Activated naive CD4-positive, alpha-beta T cell treated with anti-CD3 and anti-CD28 coated beads, Interleukin-2, amount 50 U/mL, for 16 hours (primary cell): ENCODE data around the gene PPIP5K2.
"Not testable (repeated sequence)": the region's sequence is repeated elsewhere in the genome, so short reads cannot be mapped to it uniquely, and the experiment has no call there.

Experiments
- DNase-seq: peaks from one replicate; pipeline ENCODE4 v3.0.0-alpha.2; 2020

The PPIP5K2 gene

DNA sequence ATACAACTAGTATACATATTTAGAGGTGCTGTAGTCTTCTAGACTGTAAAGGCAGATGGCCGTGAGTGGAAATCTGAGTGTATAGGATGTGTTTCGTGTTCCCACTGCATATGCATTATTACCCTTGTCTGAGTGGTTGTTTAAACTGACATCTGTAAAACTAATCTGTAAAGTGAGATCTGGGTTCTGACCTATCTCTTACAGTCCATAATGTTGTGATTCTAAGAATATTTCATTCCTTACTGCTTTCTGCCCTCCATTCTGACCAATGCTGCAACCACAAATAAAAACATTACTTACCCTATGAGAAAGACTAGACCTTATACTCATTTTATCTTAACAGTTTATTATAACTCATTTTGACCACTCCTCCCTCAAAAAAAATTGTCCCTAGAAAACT, 90.9 kb downstream of the PPIP5K2 start:
- no peak for DNase-seq

DNA sequence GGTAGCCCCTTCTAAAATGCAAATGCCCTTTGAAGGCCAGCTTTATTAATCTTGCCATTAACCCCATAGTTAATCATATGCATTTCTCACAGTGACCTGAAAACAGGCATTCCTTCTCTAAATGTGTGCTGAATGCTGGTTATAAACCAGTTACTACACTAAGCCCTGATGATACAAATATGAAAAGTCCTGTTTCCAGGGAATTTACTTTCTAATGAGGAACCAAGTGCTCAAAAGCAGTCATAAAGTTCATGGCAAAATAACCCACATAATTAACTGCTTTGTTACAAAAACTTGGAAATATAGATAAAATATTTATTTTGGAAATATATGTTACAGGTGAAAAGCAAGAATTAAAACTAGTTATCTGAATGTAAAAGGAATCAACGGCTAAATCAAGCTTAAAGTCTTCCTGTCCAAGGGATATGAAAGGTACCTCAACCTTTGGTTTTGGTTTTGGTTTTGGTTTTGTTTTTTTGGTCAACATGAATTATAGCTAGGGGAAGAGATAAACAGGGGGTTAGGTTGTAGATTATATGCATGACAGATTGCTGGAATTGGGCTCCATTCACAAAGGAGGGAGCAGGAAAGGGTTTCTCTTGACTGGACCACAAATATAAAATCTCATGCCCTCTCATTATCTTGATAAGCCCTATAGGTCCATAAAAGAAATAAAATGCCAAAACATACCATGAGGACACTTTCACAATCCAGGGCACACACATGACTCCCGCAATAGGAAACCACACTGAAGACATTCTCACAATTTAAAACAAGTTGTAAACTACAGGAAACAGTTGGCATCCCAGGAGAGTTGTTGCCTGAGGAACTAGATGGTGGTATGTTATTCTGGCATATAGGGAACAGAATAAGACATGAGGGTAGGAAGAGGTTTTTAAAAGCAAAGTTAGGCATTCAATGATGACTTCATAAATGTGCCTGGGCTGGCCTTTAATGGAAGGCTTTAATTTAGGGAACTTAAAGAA, 91.8 kb downstream of the PPIP5K2 start:
- DNase-seq = no peak

DNA sequence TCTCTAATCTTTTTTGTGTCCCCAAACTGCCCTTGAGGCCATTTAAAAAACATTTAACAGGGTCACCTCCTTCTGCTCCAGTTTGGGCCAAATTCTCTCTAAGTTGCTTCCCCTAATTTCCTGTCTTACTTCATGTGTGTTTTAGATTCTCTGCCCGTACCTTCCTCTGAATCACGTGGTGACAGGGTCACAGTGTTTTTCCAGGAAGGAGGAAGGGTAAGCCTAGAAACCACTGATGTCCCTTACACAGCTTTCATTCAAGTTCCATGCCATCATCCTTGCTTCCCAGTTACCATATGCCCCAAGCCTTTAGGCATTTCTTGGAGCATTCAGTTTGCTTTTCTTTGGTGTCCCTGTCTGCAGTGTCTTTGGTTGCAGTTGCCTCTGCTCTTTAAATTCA, 96.0 kb downstream of the PPIP5K2 start:
- DNase-seq = no peak

DNA sequence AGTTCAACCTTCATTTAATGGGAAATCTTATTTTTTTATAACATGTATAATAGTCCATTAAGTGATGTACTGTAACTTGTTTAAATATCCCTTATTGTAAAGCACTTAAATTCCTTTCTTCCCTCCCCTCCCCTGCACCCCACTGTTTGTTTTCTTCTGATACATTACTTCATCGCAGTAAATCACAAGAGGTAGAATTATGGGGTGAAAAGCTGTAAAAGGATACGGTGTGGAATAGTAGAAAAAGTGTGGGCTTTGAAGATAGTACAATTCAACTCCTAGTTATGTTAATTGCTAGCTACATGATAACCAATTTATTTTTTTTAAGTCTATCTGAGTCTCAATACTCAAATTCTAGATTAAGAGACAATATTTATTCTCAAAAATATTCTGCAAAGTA, 96.6 kb downstream of the PPIP5K2 start:
- DNase-seq = no peak

DNA sequence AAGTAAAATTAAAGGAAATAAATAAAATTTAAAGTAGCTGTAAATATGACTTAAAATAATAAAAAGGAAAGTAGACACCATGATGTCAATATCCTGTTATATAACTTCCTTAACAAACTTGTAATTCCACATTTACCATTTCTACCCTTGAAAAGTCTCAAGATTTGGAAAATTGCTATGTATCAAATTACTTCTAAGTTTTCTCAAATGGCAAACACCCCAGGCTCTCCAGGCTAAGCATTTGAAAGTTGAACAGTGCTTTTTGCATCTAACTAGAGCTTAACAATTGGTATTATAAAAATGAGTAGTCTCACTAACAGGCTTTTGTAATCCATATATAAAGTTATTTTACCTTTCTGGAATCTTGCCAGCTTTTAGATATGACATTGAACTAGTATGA, 97.0 kb downstream of the PPIP5K2 start:
- DNase-seq = no peak

DNA sequence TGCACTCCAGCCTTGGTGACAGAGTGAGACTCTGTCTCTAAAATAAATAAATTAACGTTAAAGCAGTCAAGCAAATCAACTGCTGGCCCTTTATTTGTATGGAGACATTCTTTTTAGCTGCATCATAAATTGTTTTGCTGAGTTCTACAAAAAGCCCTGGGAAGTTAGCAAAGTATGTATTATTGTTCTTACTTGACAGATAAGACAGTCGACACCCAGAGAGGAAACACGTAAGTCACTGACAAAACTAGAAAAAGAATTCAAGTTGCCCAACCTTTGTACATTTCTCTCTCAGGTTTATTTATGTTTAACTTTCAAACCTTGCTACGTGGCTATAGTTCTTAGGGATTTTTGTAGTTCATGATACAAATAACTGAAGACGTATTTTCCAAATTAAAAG, 98.1 kb downstream of the PPIP5K2 start:
- no peak for DNase-seq

DNA sequence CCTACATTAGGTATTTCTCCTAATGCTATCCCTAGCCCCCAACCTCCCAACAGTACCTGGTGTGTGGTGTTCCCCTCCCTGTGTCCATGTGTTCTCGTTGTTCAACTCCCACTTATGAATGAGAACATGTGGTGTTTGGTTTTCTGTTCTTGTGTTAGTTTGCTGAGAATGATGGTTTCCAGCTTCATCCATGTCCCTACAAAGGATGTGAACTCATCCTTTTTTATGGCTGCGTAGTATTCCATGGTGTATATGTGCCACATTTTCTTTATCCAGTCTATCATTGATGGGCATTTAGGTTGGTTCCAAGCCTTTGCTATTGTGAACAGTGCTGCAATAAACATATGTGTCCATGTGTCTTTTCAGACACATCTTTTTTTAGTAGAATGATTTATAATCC, 99.0 kb downstream of the PPIP5K2 start:
- DNase-seq = not testable (repeated sequence)

DNA sequence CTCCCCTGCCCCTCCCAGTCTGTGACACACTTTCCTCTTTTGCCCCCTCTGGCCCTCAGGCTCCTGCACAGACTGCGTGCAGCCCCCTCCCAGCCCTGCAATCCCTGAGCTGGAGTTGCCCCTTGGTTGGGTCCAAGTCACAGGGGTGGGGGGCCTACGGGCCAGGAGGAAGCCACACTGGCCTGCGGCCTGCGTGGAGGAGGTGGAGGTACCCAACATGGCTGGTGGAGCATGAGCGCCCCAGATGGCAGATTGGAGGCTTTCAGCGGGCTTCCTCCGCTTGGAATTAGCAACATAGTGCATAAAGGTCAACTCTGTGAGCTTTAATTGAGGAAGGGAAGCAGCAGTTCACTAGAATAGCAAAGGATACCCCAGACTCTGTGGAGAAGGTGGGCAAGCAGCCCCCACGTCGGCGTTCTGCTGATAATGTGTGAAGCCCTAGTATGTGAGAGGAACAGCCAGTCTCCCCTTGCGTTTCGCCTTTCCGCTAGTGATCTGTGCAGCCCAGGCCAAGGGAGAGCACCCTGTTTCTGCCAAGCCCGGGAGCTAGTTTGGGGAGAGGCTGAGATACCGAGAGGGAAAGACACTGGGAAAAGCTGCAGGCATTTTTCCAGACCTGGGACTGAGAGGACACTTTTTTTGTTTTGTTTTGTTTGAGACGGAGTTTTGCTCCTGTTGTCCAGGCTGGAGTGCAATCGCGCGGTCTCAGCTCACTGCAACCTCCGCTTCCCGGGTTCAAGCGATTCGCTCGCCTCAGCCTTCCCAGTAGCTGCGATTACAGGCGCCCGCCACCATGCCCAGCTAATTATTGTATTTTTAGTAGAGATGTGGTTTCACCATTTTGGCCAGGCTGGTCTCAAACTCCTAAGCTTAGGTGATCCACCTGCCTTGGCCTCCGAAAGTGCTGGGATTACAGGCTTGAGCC, 103.2 kb downstream of the PPIP5K2 start:
- no peak for DNase-seq

DNA sequence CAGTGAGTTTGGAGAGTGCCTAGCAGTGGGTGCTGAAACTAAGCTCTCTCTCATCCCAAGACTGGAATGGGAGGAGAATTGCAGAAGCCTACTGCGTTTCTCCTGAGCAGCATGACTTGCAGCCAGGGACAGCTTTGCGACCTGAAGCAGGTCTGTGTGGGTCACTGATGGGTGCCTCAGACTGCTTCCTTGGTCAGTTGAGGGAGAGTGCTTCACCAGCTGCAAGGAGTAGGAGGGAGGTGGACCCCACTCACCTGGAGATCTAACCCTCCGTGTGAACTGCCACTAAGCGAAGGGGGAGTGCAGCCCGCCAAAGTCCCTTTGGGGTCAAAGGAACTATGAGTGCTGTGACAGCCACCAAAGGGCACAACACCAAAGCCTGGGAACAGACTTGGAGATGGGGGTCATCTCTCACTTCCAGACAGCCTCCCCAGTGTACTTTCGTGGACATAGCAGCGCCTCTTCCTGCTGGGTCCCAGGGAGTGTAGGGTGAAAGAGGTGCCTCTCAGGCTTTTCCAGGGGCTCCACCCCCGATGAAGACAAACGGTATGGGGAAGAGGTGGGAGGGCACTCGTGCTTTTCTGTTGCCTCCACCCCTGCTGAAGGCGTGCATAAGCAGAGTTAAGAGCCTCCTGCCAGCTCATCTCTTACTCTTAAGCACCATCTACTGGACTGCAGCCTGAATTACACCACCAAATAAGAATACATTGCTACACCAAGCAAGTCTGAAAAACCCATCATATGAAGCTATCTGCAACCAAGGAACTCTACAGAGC, 104.2 kb downstream of the PPIP5K2 start:
- DNase-seq = peak; percentile 28

DNA sequence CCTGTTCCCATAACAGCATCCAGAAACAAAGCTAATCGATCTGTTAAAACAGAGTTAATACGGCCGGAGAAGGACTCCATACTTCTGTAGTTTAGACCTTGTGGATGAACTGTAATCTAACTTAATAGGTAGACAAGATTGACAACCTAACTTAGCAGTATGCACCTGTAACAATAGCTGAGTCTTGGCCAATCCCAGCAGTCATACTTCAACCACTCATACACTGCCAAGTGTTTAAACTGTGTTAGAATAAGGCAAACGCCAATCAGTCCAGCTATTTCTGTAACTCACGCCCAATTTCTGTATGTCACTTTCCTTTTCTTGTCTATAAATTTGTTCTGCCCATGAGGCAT, 104.8 kb downstream of the PPIP5K2 start:
- DNase-seq = no peak

DNA sequence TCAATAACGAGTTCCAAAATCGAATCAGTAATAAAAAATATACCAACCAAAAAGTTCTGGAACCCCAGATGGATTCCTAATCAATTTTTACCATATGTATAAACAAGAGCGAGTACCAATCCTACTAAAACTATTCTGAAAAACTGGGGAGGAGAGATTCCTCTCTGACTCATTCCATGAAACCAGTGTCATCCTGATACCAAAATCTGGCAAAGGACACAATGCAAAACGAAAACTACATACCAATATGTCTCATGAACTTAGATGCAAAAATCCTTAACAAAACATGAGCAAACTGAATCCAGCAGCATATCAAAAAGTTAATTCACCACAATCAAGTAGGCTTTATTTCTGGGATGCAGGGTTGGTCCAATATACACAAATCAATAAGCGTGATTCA, 108.0 kb downstream of the PPIP5K2 start:
- DNase-seq = no peak

DNA sequence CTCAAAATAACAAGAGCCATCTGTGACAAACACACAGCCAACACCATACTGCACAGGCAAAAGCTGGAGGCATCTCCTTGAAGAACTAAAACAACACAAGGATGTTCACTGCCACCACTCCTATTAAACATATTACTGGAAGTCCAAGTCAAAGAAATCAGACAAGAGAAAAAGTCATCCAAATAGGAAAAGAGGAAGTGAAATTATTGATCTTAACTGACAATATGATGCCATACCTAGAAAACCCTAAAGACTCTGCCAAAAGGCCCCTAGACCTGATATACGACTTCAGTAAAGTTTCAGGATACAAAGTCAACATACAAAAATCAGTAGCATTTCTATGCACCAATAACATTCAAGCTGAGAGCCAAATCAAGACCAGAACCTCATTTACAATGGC, 108.5 kb downstream of the PPIP5K2 start:
- no peak for DNase-seq

DNA sequence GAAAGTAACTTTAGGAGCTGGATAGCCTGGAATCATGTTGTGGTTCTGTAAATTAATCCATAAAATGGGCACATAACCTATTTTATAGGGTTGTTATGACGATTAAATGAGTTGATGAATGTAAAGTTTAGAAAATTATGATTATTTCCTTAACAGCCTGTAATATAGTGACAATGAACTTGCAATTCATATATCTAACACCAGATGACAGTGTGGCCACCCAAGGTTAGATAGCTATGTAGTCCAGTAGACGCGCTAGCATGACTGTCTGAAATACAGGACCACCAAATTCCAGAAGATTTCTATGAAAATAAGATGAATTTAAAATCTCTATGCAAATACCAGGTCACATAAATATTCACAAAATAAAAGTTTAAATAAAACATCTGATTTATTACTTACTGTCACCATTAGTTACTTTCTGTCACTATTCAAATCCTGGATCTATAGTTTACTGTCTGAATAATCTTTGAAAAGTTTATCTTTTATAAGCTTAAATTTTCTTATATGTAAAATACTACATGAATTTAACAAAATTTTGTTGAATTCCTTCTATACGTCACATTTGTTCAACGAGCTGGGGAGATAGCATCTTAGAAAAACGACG, 112.4 kb downstream of the PPIP5K2 start:
- no peak for DNase-seq

DNA sequence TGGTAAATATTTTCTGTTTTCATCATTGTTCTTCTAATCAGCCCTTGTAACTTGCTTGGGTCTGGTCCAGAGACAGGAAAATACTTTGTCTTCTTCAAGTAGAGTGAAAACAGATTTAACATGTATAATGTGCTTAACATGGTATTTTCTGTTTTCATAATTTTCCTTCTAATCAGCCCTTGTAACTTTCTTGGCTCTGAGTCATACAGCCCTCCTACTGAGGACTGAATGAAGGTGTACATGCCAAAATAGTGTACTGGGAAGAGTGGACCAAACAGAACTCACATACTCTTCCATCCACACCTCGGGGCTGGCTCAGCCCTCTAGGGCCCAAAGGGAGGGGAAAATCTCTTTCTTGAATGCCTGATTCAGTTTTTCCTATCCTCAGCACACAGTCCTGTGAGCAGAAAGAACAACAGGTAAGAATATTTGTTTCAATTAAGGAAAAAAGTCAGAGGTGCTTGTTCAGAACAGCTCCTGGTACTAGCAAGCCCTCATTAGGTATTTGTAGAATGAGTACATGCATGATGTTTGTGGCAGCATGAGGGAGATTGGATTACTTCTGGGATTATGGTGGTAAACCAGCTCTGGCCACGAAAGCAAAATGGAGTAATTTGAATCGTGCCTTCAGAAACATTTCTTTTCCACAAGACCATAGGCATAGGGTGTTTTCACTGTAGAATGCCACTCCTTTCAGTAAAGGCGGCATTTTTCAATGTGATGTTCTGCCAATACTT, 114.3 kb downstream of the PPIP5K2 start:
- no peak for DNase-seq

DNA sequence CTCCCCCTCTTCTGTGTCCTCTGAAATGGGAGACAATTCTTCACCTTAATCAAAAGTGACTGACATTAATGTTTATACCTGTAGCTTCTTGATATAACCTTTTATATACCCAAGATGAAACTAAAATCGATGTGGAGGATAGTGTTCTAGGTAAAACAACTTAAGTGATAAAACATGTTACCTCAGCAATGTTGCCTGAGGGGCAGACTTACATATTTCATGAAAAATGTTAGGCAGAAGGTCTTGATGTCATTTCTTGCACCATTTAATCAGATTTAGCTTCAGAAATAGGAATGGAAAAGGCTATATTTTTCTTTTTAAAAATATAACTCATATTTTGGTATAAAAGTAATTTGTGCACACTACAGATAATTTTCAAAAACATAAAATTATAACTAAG, 115.8 kb downstream of the PPIP5K2 start:
- no peak for DNase-seq

DNA sequence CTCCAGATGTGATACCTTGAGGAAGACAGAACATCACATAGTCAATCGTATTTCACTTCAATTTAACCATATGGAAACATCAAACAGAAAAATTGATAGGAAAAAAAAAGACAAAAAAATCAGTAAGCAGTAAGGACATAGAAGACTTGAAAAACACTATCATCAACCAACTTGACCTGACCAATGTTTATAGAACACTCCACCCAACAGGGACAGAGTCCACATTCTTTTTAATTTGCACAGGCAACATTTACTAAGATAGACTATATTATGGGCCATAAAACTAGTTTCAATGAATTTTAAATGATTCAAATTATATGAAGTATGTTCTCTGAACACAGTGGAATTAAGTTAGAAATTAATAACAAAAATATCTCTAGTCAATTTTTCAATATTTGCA, 117.7 kb downstream of the PPIP5K2 start:
- DNase-seq = no peak

DNA sequence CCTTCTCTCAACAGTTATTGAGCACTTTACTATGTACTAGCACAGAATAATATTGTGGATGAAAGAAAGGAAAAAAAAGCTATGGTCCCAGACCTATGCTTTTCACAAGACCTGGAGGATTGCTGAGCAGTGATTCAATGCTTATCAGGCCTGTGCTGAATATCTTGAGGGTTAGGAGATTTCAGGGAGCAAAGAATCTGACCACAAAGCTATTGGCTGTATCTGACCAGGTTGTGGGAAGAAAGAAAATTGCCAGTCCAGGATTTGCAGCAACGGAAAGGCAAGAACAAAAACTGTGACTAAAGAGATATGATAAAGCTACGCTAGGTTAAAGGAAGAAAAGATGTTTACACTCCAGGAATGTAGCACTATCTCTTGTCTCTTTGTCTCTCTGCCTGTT, 123.6 kb downstream of the PPIP5K2 start:
- no peak for DNase-seq

DNA sequence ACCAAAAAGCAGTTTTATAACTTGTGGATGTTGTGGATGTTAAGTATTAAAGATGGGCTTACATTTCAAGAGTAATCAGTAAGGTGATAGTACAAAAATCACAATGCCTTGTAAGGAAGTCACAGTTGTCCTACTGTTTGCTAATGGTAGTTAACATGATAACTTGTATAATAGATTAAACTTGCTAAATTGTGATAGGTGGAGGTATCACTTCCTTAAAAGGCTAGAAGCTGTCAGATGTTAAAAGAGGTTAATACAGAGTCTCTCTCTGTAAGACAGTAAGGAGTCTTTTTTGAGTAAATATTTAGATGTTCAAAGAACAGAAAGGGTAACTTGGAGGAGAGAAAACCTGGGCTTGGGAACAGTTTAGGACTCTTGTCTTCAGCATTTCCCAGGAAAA, 124.3 kb downstream of the PPIP5K2 start:
- no peak for DNase-seq

DNA sequence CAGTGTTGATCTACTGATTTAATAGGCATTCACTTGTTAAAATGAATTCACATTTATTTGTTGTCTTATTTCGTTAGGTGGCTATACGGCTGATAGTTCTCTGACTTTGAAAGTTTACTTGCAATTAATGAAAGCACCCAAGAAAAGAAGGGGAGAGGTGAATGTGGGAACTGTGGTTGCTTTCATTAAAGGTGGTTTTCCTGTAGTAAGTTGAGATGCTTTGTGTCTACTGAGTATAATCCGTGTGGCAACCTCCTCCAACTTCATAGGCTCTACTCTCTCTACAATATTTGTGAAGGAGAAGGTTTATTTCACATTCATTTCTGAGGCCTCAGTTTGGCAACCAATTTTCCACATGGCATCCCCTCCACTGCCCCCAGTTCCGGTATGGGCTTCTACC, 125.7 kb downstream of the PPIP5K2 start:
- DNase-seq = no peak

DNA sequence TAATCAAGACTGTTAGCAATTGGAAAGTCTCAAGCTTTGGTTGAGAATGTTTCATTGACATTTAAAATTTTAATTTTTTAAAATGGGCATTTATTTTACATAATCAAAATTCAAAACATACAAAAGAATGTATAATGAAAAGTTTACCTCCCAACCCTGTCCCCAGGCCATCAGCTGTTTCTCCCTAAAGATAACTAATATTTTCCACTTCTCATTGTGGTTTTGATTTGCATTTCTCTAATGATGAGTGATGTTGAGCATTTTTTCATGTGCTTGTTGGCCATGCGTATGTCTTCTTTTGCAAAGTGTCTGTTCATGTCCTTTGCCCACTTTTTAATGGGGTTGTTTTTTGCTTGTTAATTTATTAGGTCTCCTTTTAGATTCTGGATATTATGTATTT, 127.0 kb downstream of the PPIP5K2 start:
- no peak for DNase-seq

DNA sequence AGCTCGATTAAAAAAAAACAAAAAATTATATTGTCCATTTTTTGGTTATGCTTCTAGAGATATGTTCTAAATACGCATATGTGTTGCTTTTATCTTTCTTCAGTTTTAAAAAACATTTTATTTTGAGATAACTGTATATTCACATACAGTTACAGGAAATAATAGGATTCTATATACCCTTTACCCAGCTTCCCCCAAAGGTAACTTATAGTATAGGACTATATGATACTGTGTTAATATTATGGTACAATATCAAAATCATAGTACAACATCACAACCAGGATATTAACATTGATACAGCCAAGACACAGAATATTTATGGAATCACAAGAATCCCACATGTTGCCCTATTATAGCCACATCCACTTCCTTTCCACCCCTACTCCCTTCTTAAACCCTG, 129.0 kb downstream of the PPIP5K2 start:
- no peak for DNase-seq

DNA sequence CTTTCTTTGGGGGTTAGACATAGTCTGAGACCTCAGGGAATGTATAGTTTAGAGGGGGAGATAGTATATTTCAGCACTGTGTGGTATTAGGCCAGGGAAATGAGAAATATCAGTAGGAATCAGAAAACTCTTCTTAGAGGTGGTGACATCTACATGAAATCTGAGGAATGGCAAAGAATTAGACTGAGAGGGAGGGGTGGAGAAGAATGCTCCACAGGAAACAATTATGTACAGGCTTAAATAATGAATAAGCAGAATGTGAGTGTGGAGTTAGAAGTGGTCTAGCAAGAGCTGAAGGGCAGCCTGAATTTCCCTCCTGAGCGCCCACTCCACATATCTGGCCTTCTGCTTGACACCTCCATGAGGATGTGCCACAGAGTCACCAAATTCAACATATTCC, 134.8 kb downstream of the PPIP5K2 start:
- no peak for DNase-seq
